CD4-positive, alpha-beta T cell (primary cell): ENCODE results near the gene TMEM132C. TPM values are rescaled to one million over a fixed set of nuclear protein-coding genes. Genes with fewer than 3 reads are reported as not detected.

Experiments used
- ATAC-seq: fragments of 200-7000 bp; cut with Tn5 transposase; one replicate; pipeline ENCODE4 v1.10.0; 2022; ENCODE audit warnings: mild to moderate bottlenecking; ENCODE audit not compliant: poor library complexity
- CTCF ChIA-PET: fragments of 350-600 bp; sonication (Branson Sonifier 250); formaldehyde crosslinking; loops from one replicate; lab custom pipeline; 2021; ENCODE audit warnings: antibody characterized with exemption, inconsistent platforms; lab: Charles Lee
- POLR2A ChIA-PET: fragments of 350-600 bp; sonication (Branson Sonifier 250); formaldehyde crosslinking; loops from one replicate; lab custom pipeline; 2021; ENCODE audit warnings: antibody characterized with exemption, inconsistent platforms; lab: Charles Lee
- DNase-seq, 14 experiments: peaks; one replicate each; pipeline ENCODE4 v3.0.0-alpha.2; 2013 to 2020; ENCODE audit warnings: mixed read lengths in 2 of 14
- H3K27ac ChIP-seq, 2 donors: one replicate each; pipeline versions ENCODE4 v1.5.1 to v1.7.0; 2013; ENCODE audit warnings: low read length in 2 of 2, low read depth in 1 of 2, mild to moderate bottlenecking in 1 of 2
- H3K27me3 ChIP-seq, 2 experiments: 1 replicate in 1 of 2; 2 replicates in 1 of 2; pipeline versions ENCODE4 v1.6.1 to v1.7.0; 2013; ENCODE audit warnings: low read length in 2 of 2, control low read depth in 1 of 2, mild to moderate bottlenecking in 1 of 2, moderate library complexity in 1 of 2; ENCODE audit not compliant: insufficient read depth in 2 of 2, control insufficient read depth in 1 of 2
- H3K36me3 ChIP-seq: one replicate; pipeline ENCODE4 v1.6.1; 2013; ENCODE audit warnings: low read length, control low read depth; ENCODE audit not compliant: insufficient read depth
- H3K4me1 ChIP-seq: one replicate; pipeline ENCODE4 v1.6.1; 2013; ENCODE audit warnings: low read length, control low read depth; ENCODE audit not compliant: insufficient read depth
- H3K4me3 ChIP-seq: one replicate; pipeline ENCODE4 v1.5.1; 2013; ENCODE audit warnings: mild to moderate bottlenecking, low read length, moderate library complexity
- H3K9me3 ChIP-seq, 2 experiments: 1 replicate in 1 of 2; 2 replicates in 1 of 2; pipeline versions ENCODE4 v1.6.1 to v1.7.0; 2013; ENCODE audit warnings: low read length in 2 of 2, mild to moderate bottlenecking in 2 of 2, control low read depth in 1 of 2, moderate library complexity in 1 of 2; ENCODE audit not compliant: control insufficient read depth in 1 of 2, insufficient read depth in 1 of 2
- H3K27ac Mint-ChIP-seq: one replicate; pipeline ENCODE4 v1.8.0; 2020; ENCODE audit warnings: mixed read lengths
- H3K27me3 Mint-ChIP-seq: one replicate; pipeline ENCODE4 v1.8.0; 2021; ENCODE audit warnings: mixed read lengths
- H3K36me3 Mint-ChIP-seq: one replicate; pipeline ENCODE4 v1.8.0; 2021; ENCODE audit warnings: low read depth, mixed read lengths
- H3K4me1 Mint-ChIP-seq: one replicate; pipeline ENCODE4 v1.8.0; 2021; ENCODE audit warnings: low read depth, mixed read lengths
- H3K4me3 Mint-ChIP-seq: one replicate; pipeline ENCODE4 v1.8.0; 2020; ENCODE audit warnings: mild to moderate bottlenecking, mixed read lengths
- H3K9me3 Mint-ChIP-seq: one replicate; pipeline ENCODE4 v1.8.0; 2020; ENCODE audit warnings: mixed read lengths
- CTCF ChIP-seq: fragments of 200-600 bp; IDR thresholded peaks from one replicate; pipeline ENCODE4 v1.8.0; 2022; ENCODE audit warnings: antibody characterized with exemption, mild to moderate bottlenecking
- intact Hi-C, 2 experiments: fragments of 100-400 bp; cut with DNase I in 1 of 2; cut with micrococcal nuclease in 1 of 2; formaldehyde crosslinking; loops; one replicate each; pipeline versions ENCODE4 v1.15.1 to v1.9.0; 2023 to 2025; cut with DNase I, micrococcal nuclease
- total RNA-seq, 174 experiments: library from RNA in 2 of 174; stranded (reverse) in 2 of 174; gene quantifications; one replicate each; pipeline ENCODE4 v1.2.3 and lab custom pipeline; 2021 to 2026

The TMEM132C gene
- total RNA-seq, 2 experiments from 2014 or later = not detected

GRCh38 chr12:128606051-128606450 lies 339.1 kb downstream of the TMEM132C start:
- Histone ChIP-seq H3K4me3 (no peak overlapping the region), H3K4me1 (no peaks in the 10 kb centered on the region), H3K9me3 (peaks cover 0 to 5% of the 10 kb centered on the region in 2 experiments), H3K27me3 (no peaks in the 10 kb centered on the region), H3K36me3 (no peaks in the 10 kb centered on the region), H3K27ac (no peak overlapping the region)
- H3K27me3 Mint-ChIP-seq = no peaks in the 10 kb centered on the region
- no peak overlapping the region for H3K27ac Mint-ChIP-seq
- intact Hi-C loops = no loop called here
- no peaks in the 10 kb centered on the region for H3K4me1 Mint-ChIP-seq
- ATAC-seq (no peak), DNase-seq (no peak)
- no peaks in the 10 kb centered on the region for H3K9me3 Mint-ChIP-seq
- no peaks in the 10 kb centered on the region for H3K36me3 Mint-ChIP-seq
- POLR2A ChIA-PET = no interaction called here
- H3K4me3 Mint-ChIP-seq = no peak overlapping the region
- no peak for TF ChIP-seq CTCF
- CTCF ChIA-PET = no interaction called here

GRCh38 chr12:128606538-128606937 lies 339.6 kb downstream of the TMEM132C start:
- no peak overlapping the region for H3K4me3 Mint-ChIP-seq
- H3K36me3 Mint-ChIP-seq = no peaks in the 10 kb centered on the region
- no peaks in the 10 kb centered on the region for H3K27me3 ChIP-seq
- no peaks in the 10 kb centered on the region for H3K4me1 ChIP-seq
- no peaks in the 10 kb centered on the region for H3K27me3 Mint-ChIP-seq
- peaks cover 0 to 6% of the 10 kb centered on the region in 2 experiments for H3K9me3 ChIP-seq
- intact Hi-C loops = no loop called here
- no peak for DNase-seq
- no peak for ATAC-seq
- CTCF ChIA-PET = no interaction called here
- no peaks in the 10 kb centered on the region for H3K36me3 ChIP-seq
- no peak overlapping the region for H3K27ac ChIP-seq
- no peak overlapping the region for H3K27ac Mint-ChIP-seq
- TF ChIP-seq CTCF = no peak
- H3K4me3 ChIP-seq = no peak overlapping the region
- H3K4me1 Mint-ChIP-seq = no peaks in the 10 kb centered on the region
- POLR2A ChIA-PET = no interaction called here
- H3K9me3 Mint-ChIP-seq = no peaks in the 10 kb centered on the region

- intact Hi-C loops = no loop called here
- no peak overlapping the region for H3K27ac Mint-ChIP-seq
- no peak for ATAC-seq
- no peak for DNase-seq
- no peaks in the 10 kb centered on the region for H3K4me1 Mint-ChIP-seq
- Histone ChIP-seq H3K4me3 (no peak overlapping the region), H3K36me3 (no peaks in the 10 kb centered on the region), H3K9me3 (peaks cover 0 to 4% of the 10 kb centered on the region in 2 experiments), H3K27me3 (no peaks in the 10 kb centered on the region), H3K4me1 (no peaks in the 10 kb centered on the region), H3K27ac (no peak overlapping the region)
- H3K36me3 Mint-ChIP-seq = no peaks in the 10 kb centered on the region
- POLR2A ChIA-PET = no interaction called here
- H3K9me3 Mint-ChIP-seq = no peaks in the 10 kb centered on the region
- H3K27me3 Mint-ChIP-seq = no peaks in the 10 kb centered on the region
- CTCF ChIA-PET = no interaction called here
- H3K4me3 Mint-ChIP-seq = no peak overlapping the region
- TF ChIP-seq CTCF = no peak
Observed at GRCh38 chr12:128606970-128607369, 340.0 kb downstream of the TMEM132C start.
